Smooth muscle cell (in vitro differentiated cells): Measurements from ENCODE around the gene MCRIP1. TPM values are rescaled to one million over a fixed set of nuclear protein-coding genes. Genes with fewer than 3 reads are reported as not detected.

Experiments used
- DNase-seq: peaks from one replicate; lab custom pipeline; 2025; ENCODE audit not compliant: unreplicated experiment; lab: John Stamatoyannopoulos, UW
- H2AFZ ChIP-seq: fragments of 200-600 bp; sonication (generic); 2 replicates; pipeline ENCODE4 v1.6.0; 2016; ENCODE audit warnings: antibody characterized with exemption, low read depth, mild to moderate bottlenecking
- H3F3A ChIP-seq: fragments of 200-600 bp; sonication (generic); 2 replicates; pipeline ENCODE4 v1.6.0; 2017; ENCODE audit warnings: antibody characterized with exemption, low read depth
- H3K27ac ChIP-seq: fragments of 200-600 bp; sonication (generic); 2 replicates; pipeline ENCODE4 v1.5.1; 2016; ENCODE audit warnings: low read depth, mild to moderate bottlenecking
- H3K27me3 ChIP-seq: fragments of 200-600 bp; sonication (generic); 2 replicates; pipeline ENCODE4 v1.6.1; 2016; ENCODE audit warnings: low read depth, mild to moderate bottlenecking
- H3K36me3 ChIP-seq: fragments of 200-600 bp; sonication (generic); 2 replicates; pipeline ENCODE4 v1.5.1; 2016; ENCODE audit warnings: low read depth
- H3K4me1 ChIP-seq: fragments of 200-600 bp; sonication (generic); 2 replicates; pipeline ENCODE4 v1.5.1; 2016; ENCODE audit warnings: low read depth
- H3K4me2 ChIP-seq: fragments of 200-600 bp; sonication (generic); 2 replicates; pipeline ENCODE4 v1.6.0; 2016; ENCODE audit warnings: mild to moderate bottlenecking
- H3K4me3 ChIP-seq: fragments of 200-600 bp; sonication (generic); 2 replicates; pipeline ENCODE4 v1.5.1; 2016; ENCODE audit warnings: mild to moderate bottlenecking
- H3K79me2 ChIP-seq: fragments of 200-600 bp; sonication (generic); 2 replicates; pipeline ENCODE4 v1.6.0; 2016; ENCODE audit warnings: low read depth, mild to moderate bottlenecking
- H3K9ac ChIP-seq: fragments of 200-600 bp; sonication (generic); 2 replicates; pipeline ENCODE4 v1.6.0; 2016; ENCODE audit warnings: low read depth
- H3K9me3 ChIP-seq: fragments of 200-600 bp; sonication (generic); replicated peaks from 2 replicates; pipeline ENCODE4 v1.5.1; 2016; ENCODE audit warnings: low read depth
- H4K20me1 ChIP-seq: fragments of 200-600 bp; sonication (generic); 2 replicates; pipeline ENCODE4 v1.6.0; 2016; ENCODE audit warnings: low read depth
- WGBS: methylation state at CpG from one replicate; pipeline ENCODE4 v1.1.7; 2016; ENCODE audit warnings: low lambda C conversion rate; 5-methylcytosine and 5-hydroxymethylcytosine counted together
- polyA plus RNA-seq: library from polyadenylated mRNA; unstranded; fragments of >200 nt; fragmentation: Nextera tagmentation; extraction: Ambion mirVana; gene quantifications from 2 replicates; pipeline ENCODE4 v1.2.1, GENCODE V29; 2016
- total RNA-seq: library from RNA; depleted of rRNA; stranded (reverse); fragments of >200 nt; gene quantifications from 2 replicates; pipeline ENCODE4 v1.2.3, GENCODE V29; 2014
- TF ChIP-seq, protein P1 (sequence below): fragments of 200-600 bp; sonication (generic); IDR thresholded peaks from 2 replicates; pipeline ENCODE4 v1.5.1; 2017; ENCODE audit warnings: borderline replicate concordance, mild to moderate bottlenecking, antibody characterized with exemption; ENCODE audit not compliant: insufficient read depth, poor library complexity, severe bottlenecking

Gene MCRIP1
- total and polyA plus RNA-seq, 2 experiments from 2014 or later = 85.1 to 208 TPM

DNA sequence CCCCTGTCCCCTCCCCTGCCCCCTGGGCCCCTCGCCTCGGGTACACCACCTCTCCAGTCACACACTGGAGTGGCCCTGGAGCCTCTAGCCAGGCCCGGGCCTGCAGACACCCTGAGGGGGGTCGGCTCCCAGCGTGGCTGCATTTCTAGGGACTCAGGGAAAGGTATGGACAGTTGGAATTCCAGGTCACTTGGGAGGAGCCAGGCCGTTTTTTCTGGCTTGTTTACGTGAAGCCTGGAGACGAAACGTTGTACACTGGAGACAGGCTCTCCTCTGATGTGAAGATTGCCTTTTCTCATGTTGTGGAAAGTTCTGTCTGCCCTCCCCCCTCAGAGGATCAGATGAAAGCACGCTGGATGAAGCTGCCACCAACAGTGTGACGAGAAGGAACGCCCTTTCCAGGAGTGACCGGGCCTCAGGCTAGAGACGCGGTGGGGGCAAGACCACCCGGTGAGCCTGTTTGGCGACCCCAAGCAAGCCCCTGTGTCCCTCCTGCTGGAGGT, 5.7 kb upstream of the MCRIP1 start:
- H3K27ac ChIP-seq = no peak overlapping the region
- TF ChIP-seq, protein P1, sequence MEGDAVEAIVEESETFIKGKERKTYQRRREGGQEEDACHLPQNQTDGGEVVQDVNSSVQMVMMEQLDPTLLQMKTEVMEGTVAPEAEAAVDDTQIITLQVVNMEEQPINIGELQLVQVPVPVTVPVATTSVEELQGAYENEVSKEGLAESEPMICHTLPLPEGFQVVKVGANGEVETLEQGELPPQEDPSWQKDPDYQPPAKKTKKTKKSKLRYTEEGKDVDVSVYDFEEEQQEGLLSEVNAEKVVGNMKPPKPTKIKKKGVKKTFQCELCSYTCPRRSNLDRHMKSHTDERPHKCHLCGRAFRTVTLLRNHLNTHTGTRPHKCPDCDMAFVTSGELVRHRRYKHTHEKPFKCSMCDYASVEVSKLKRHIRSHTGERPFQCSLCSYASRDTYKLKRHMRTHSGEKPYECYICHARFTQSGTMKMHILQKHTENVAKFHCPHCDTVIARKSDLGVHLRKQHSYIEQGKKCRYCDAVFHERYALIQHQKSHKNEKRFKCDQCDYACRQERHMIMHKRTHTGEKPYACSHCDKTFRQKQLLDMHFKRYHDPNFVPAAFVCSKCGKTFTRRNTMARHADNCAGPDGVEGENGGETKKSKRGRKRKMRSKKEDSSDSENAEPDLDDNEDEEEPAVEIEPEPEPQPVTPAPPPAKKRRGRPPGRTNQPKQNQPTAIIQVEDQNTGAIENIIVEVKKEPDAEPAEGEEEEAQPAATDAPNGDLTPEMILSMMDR = no peak
- peaks cover 4% of the 10 kb centered on the region for H3K4me1 ChIP-seq
- H3K4me2 ChIP-seq = no peak overlapping the region
- no peak overlapping the region for H3K9ac ChIP-seq
- no peaks in the 10 kb centered on the region for H3K79me2 ChIP-seq
- H3F3A ChIP-seq = peaks cover 30% of the 10 kb centered on the region
- H3K9me3 ChIP-seq = no peaks in the 10 kb centered on the region
- H3K27me3 ChIP-seq = no peaks in the 10 kb centered on the region
- H2AFZ ChIP-seq = no peak overlapping the region
- H3K4me3 ChIP-seq = no peak overlapping the region
- WGBS = 50% methylated on average over 17 of the region's 17 CpGs
- H4K20me1 ChIP-seq = peaks cover 18% of the 10 kb centered on the region
- no peaks in the 10 kb centered on the region for H3K36me3 ChIP-seq
- no peak for DNase-seq

DNA sequence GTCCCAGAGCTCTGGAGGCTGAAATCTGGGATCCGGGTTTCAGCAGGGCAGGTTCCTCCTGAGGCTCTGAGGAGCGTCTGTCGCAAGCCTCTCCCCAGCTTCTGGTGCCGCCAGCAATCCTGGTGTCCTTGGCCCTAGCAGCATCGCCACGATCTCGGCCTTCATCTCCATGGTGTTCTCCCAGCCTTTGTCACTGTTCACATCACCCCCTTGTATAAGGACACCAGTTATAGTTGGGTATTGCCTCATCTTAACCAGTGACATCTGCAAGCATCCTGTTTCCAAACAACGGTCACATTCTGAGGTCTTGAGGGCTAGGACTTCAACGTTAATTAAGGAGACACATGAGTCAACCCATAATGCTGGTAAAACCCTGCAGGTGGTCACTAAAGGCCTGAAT, 4.5 kb upstream of the MCRIP1 start:
- 86% methylated on average over 9 of the region's 9 CpGs for WGBS
- DNase-seq = no peak
- Histone ChIP-seq H3K27me3 (no peaks in the 10 kb centered on the region), H3K9ac (no peak overlapping the region), H2AFZ (no peak overlapping the region), H4K20me1 (peaks cover 6% of the 10 kb centered on the region), H3F3A (peaks cover 22% of the 10 kb centered on the region), H3K79me2 (peaks cover 1% of the 10 kb centered on the region), H3K4me1 (peaks cover 7% of the 10 kb centered on the region), H3K4me2 (no peak overlapping the region), H3K36me3 (no peaks in the 10 kb centered on the region), H3K9me3 (no peaks in the 10 kb centered on the region), H3K4me3 (no peak overlapping the region), H3K27ac (no peak overlapping the region)
- TF ChIP-seq, protein P1 = no peak

DNA sequence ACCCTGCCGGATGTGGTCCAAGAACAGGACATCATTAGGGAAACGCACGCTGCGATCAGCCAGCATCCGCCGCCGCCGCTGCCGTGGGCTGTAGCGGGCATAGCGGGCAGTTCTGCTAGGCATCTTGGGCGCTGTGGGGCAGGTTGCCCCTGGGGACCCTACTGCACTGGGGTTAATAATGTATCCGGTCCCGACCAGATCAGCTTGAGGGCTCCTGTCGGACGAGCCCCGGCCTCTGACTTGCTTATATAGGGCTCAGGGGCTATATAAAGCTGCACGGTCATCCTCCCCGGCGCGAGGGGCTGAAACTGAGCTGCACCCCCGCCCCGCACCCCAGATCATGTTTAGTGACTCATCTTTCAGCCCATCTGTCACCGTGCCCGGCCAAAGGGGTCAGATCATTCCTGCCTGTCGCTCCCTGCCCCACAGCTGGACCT, 1.8 kb upstream of the MCRIP1 start, which contains the start of gene PPP1R27:
TSS of gene PPP1R27 (minus strand) at position 220 of the 437 bp plus-strand sequence. CDS start at position 123, 97 bp downstream.
- H3K4me3 ChIP-seq = peak within 1 kb of the TSS; percentile 55
- no peaks in the 10 kb centered on the region for H3K36me3 ChIP-seq
- H3K27ac ChIP-seq = peak within 1 kb of the TSS; percentile 86
- no peak for DNase-seq
- TF ChIP-seq, protein P1 = no peak
- peaks cover 29% of the 10 kb centered on the region for H3K79me2 ChIP-seq
- H3K9me3 ChIP-seq = no peaks in the 10 kb centered on the region
- peaks cover 17% of the 10 kb centered on the region for H3K4me1 ChIP-seq
- H2AFZ ChIP-seq = no peak within 1 kb of the TSS
- H3K27me3 ChIP-seq = no peaks in the 10 kb centered on the region
- H4K20me1 ChIP-seq = peaks cover 28% of the 10 kb centered on the region
- peak within 1 kb of the TSS; percentile 89 for H3K9ac ChIP-seq
- H3K4me2 ChIP-seq = peak within 1 kb of the TSS; percentile 82
- peaks cover 12% of the 10 kb centered on the region for H3F3A ChIP-seq
- WGBS = 97% methylated on average over 26 of the region's 26 CpGs
